ENCODE measurements around the gene BCL11B. TPM values are rescaled to one million over a fixed set of nuclear protein-coding genes. Genes with fewer than 3 reads are reported as not detected.

The BCL11B gene
- total and polyA plus RNA-seq, 9 of the 15 experiments (the other 6 are each of a cell fraction or from before 2014, with no cell fraction given) = 0.09 TPM; not detected in 8

GRCh38 chr14:99136047-99136400 lies 136.0 kb downstream of the BCL11B start (continued):
- TF ChIP-seq CTCFL (IDR thresholded peaks at IDR 0.05; ENCODE audit: borderline replicate concordance, insufficient read depth, low read depth, low read length, poor library complexity, severe bottlenecking) = no peak

- FAIRE-seq (no peak), DNase-seq (ENCODE audit: extremely low read depth in 1 of 4, low spot score in 3 of 4) (no peak)
- POLR2A ChIA-PET = no interaction called here
These were observed 137.4 kb downstream of the BCL11B start for GRCh38 chr14:99134516-99135046.

More at GRCh38 chr14:99134516-99135046, 137.4 kb downstream of the BCL11B start:
- Histone ChIP-seq H3K4me1 (replicated peaks in 1 of 2; ENCODE audit: control insufficient read depth in 2 of 2, insufficient read depth in 2 of 2, low read length in 2 of 2) (no peaks in the 10 kb centered on the region), H2AFZ (ENCODE audit: low read depth, low read length) (no peak overlapping the region), H3K4me3 (no peak overlapping the region), H3K9ac (ENCODE audit: insufficient read depth in 1 of 2, low read depth in 2 of 2, low read length in 2 of 2) (no peak overlapping the region), H3K4me2 (ENCODE audit: insufficient read depth, low read length) (no peak overlapping the region), H3K9me1 (ENCODE audit: control insufficient read depth, insufficient read depth, low read length) (no peaks in the 10 kb centered on the region), H3K27ac (ENCODE audit: extremely low read depth, low read depth, low read length) (no peak overlapping the region), H3K79me2 (ENCODE audit: control insufficient read depth, insufficient read depth, low read length) (no peaks in the 10 kb centered on the region), H4K20me1 (replicated peaks; ENCODE audit: control insufficient read depth, insufficient read depth, low read length) (no peaks in the 10 kb centered on the region), H3K36me3 (ENCODE audit: control insufficient read depth, insufficient read depth, low read length) (no peaks in the 10 kb centered on the region), H3K9me3 (replicated peaks; ENCODE audit: control insufficient read depth, insufficient read depth, low read depth, low read length) (no peaks in the 10 kb centered on the region), H3K27me3 (ENCODE audit: control insufficient read depth in 2 of 2, insufficient read depth in 2 of 2, low read length in 2 of 2) (peaks cover 0 to 14% of the 10 kb centered on the region in 2 experiments; a peak in 2 of 5 replicates)
- CTCF ChIA-PET (ENCODE audit: low intra/inter-chr PET ratio) = no interaction called here
- 0% methylated on average over 4 of the region's 8 CpGs for WGBS (ENCODE audit: insufficient coverage, low coverage, missing lambda C conversion rate)
- ATAC-seq = no peak
- intact Hi-C loops (cut with micrococcal nuclease) (no loop called here), in situ Hi-C loops (cut with MboI) (no loop called here)
- TF ChIP-seq U2AF2 (optimal IDR thresholded peaks at IDR 0.05; ENCODE audit: low read depth, low read length) (no peak), HDAC8 (tag; IDR thresholded peaks at IDR 0.05) (no peak), SIX5 (IDR thresholded peaks at IDR 0.05; ENCODE audit: borderline replicate concordance in 1 of 2, insufficient read depth in 1 of 2, low read depth in 1 of 2, low read length in 2 of 2) (no peak), ZNF347 (CRISPR knock-in tag; IDR thresholded peaks at IDR 0.05; ENCODE audit: low read depth) (no peak), PTRF (tag; IDR thresholded peaks at IDR 0.05) (no peak), ZNF444 (CRISPR knock-in tag; IDR thresholded peaks at IDR 0.05) (no peak), ZNF41 (CRISPR knock-in tag; conservative IDR thresholded peaks at IDR 0.05) (no peak)
- BruUV-seq (replicated peaks) = no TSS peak
